Liver (tissue), 9 donors: ENCODE measurements around the gene NTN1. TPM values are rescaled to one million over a fixed set of nuclear protein-coding genes. Genes with fewer than 3 reads are reported as not detected.

Experiments
- DNase-seq: peaks from one replicate; pipeline ENCODE4 v3.0.0-alpha.2; 2017; ENCODE audit warnings: low spot score
- H3K27ac ChIP-seq, 2 donors: one replicate each; pipeline ENCODE4 v1.7.0; 2013; ENCODE audit warnings: inconsistent platforms in 2 of 2, low read length in 2 of 2, control low read depth in 1 of 2, low read depth in 1 of 2, mild to moderate bottlenecking in 1 of 2
- H3K27me3 ChIP-seq, 4 donors: one replicate each; pipeline versions ENCODE4 v1.6.1 to v1.7.0; 2013; ENCODE audit warnings: low read length in 3 of 4, inconsistent platforms in 1 of 4, mild to moderate bottlenecking in 1 of 4, moderate library complexity in 1 of 4; ENCODE audit not compliant: control insufficient read depth in 4 of 4, insufficient read depth in 4 of 4
- H3K36me3 ChIP-seq, 4 donors: one replicate each; pipeline versions ENCODE4 v1.6.1 to v1.7.0; 2013; ENCODE audit warnings: low read length in 3 of 4, mild to moderate bottlenecking in 3 of 4, low read depth in 1 of 4, moderate library complexity in 1 of 4; ENCODE audit not compliant: control insufficient read depth in 4 of 4, insufficient read depth in 3 of 4
- H3K4me1 ChIP-seq, 4 donors: one replicate each; pipeline versions ENCODE4 v1.6.1 to v1.7.0; 2013; ENCODE audit warnings: low read length in 3 of 4, mild to moderate bottlenecking in 3 of 4, moderate library complexity in 1 of 4; ENCODE audit not compliant: control insufficient read depth in 4 of 4, insufficient read depth in 4 of 4
- H3K4me3 ChIP-seq, 3 donors: one replicate each; pipeline versions ENCODE4 v1.6.1 to v1.7.0; 2013; ENCODE audit warnings: low read length in 3 of 3, control low read depth in 1 of 3, low read depth in 1 of 3, mild to moderate bottlenecking in 1 of 3
- H3K9ac ChIP-seq, 2 donors: one replicate each; pipeline ENCODE4 v1.7.0; 2013; ENCODE audit warnings: low read length in 2 of 2, mild to moderate bottlenecking in 2 of 2, moderate library complexity in 2 of 2, control low read depth in 1 of 2, low read depth in 1 of 2
- H3K9me3 ChIP-seq, 4 donors: one replicate each; pipeline versions ENCODE4 v1.6.1 to v1.7.0; 2013; ENCODE audit warnings: low read length in 3 of 4; ENCODE audit not compliant: control insufficient read depth in 4 of 4
- EGR1 ChIP-seq, 2 donors: IDR thresholded peaks; 2 replicates each; pipeline ENCODE4 v1.6.1; 2016 to 2018; ENCODE audit warnings: antibody characterized with exemption in 2 of 2, low read depth in 2 of 2
- FOXA1 ChIP-seq: IDR thresholded peaks from 2 replicates; pipeline ENCODE4 v1.6.1; 2016; ENCODE audit warnings: antibody characterized with exemption
- FOXA2 ChIP-seq: IDR thresholded peaks from 2 replicates; pipeline ENCODE4 v1.6.1; 2016; ENCODE audit warnings: antibody characterized with exemption
- GABPA ChIP-seq, 2 donors: IDR thresholded peaks in 1 of 2; conservative IDR thresholded peaks in 1 of 2; 2 replicates each; pipeline ENCODE4 v1.6.1; 2016; ENCODE audit warnings: antibody characterized with exemption in 2 of 2, mild to moderate bottlenecking in 1 of 2, moderate library complexity in 1 of 2
- HNF4A ChIP-seq, 2 donors: conservative IDR thresholded peaks; 2 replicates each; pipeline ENCODE4 v1.6.1; 2016; ENCODE audit warnings: antibody characterized with exemption in 2 of 2, mild to moderate bottlenecking in 2 of 2
- HNF4G ChIP-seq: IDR thresholded peaks from 2 replicates; pipeline ENCODE4 v1.6.1; 2016; ENCODE audit warnings: antibody characterized with exemption
- NR2F2 ChIP-seq: IDR thresholded peaks from 2 replicates; pipeline ENCODE4 v1.6.1; 2016; ENCODE audit warnings: antibody characterized with exemption
- RAD21 ChIP-seq, 2 donors: IDR thresholded peaks; 2 replicates each; pipeline ENCODE4 v1.6.1; 2016; ENCODE audit warnings: antibody characterized with exemption in 2 of 2, mild to moderate bottlenecking in 2 of 2
- RXRA ChIP-seq, 2 donors: IDR thresholded peaks; 2 replicates each; pipeline ENCODE4 v1.6.1; 2017 to 2018; ENCODE audit warnings: antibody characterized with exemption in 2 of 2, mild to moderate bottlenecking in 1 of 2
- SP1 ChIP-seq: IDR thresholded peaks from 2 replicates; pipeline ENCODE4 v1.6.1; 2018; ENCODE audit warnings: antibody characterized with exemption, mild to moderate bottlenecking
- TAF1 ChIP-seq: conservative IDR thresholded peaks from 2 replicates; pipeline ENCODE4 v1.6.1; 2016; ENCODE audit warnings: antibody characterized with exemption, mild to moderate bottlenecking
- YY1 ChIP-seq: IDR thresholded peaks from 2 replicates; pipeline ENCODE4 v1.6.1; 2016; ENCODE audit warnings: antibody characterized with exemption, mild to moderate bottlenecking
- WGBS: extraction: QIAGEN DNeasy Blood & Tissue Kit; methylation state at CpG from one replicate; pipeline ENCODE4 v1.1.7; 2013; 5-methylcytosine and 5-hydroxymethylcytosine counted together
- polyA plus RNA-seq, 2 donors: library from polyadenylated mRNA; stranded (reverse) in 1 of 2; unstranded in 1 of 2; fragments of 200-250 nt in 1 of 2; fragments of >200 nt in 1 of 2; fragmentation: Nextera tagmentation in 1 of 2; extraction: Ambion mirVana in 1 of 2; gene quantifications; one replicate each; pipeline versions ENCODE4 v1.2.1 to v1.2.3, GENCODE V29; 2013 to 2015
- total RNA-seq, 2 donors: library from RNA; depleted of rRNA; stranded (reverse); fragments of >200 nt; gene quantifications; one replicate each; pipeline ENCODE4 v1.2.3, GENCODE V29; 2014
- TF ChIP-seq, protein P1 (sequence below): IDR thresholded peaks from 2 replicates; pipeline ENCODE4 v1.6.1; 2016; ENCODE audit warnings: antibody characterized with exemption, mild to moderate bottlenecking
- TF ChIP-seq, protein P2 (sequence below): IDR thresholded peaks from 2 replicates; pipeline ENCODE4 v1.6.1; 2016; ENCODE audit warnings: antibody characterized with exemption
- TF ChIP-seq, protein P3 (sequence below): IDR thresholded peaks from 2 replicates; pipeline ENCODE4 v1.6.1; 2016; ENCODE audit warnings: antibody characterized with exemption
- donor health status: healthy.
- donor health status: healthy.
- donor health status: healthy.
- donor health status: healthy.
- donor health status: healthy.

Gene NTN1
- total and polyA plus RNA-seq, 4 donors, result 0.14 to 8.7 (median 4.3) TPM

DNA sequence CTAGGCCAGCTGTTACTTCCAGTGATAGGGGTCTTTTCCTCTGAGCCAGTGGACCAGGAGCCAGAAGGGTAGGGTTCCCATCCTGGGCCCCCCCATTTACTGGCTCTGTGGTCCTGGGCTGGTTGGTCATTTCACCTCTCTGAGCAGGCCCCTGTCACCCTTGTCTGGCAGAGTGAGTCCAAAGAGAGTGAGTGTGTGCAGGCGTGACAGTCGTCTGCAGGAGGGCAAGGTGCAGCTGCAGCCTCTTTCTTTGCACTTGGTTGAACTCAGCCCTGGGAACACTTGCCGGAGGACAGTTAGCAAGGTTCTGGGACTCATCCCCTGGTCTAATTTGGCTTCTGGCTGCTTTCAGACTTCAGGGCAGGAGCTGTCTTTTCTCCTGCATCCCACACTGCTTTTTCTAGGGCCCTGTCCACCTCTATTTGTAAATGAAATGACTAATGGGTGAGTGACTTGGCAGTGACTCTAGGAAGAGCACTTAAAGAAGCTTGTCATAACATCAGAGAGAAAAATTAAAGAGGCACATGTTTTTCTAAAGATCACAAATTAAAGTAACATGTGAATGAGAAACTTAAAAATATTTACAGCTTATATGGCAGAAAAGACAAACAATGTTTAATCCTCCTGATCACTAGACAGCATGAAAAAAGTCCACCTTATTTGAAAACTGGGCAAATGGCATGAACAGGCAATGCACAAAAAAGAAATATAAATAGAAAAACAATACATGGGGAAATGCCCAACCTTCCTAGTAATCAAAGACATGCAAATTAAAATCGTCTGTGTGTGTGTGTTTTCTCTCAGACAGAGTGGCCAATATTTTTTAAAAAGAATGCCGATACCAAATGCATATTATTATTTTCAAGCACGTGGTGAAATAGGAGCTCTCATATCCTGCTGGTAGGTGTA lies 137.5 kb downstream of the NTN1 start:
- Histone ChIP-seq H3K4me3 (no peak overlapping the region), H3K27ac (no peak overlapping the region), H3K4me1 (peaks cover 0 to 5% (median 0%) of the 10 kb centered on the region in 4 donors), H3K9me3 (no peaks in the 10 kb centered on the region), H3K36me3 (peaks cover 0 to 2% (median under 1%) of the 10 kb centered on the region in 4 donors), H3K27me3 (no peaks in the 10 kb centered on the region), H3K9ac (no peak overlapping the region)
- no peak for DNase-seq
- WGBS, result 72% methylated on average over 6 of the region's 6 CpGs
- TF ChIP-seq, protein P1, sequence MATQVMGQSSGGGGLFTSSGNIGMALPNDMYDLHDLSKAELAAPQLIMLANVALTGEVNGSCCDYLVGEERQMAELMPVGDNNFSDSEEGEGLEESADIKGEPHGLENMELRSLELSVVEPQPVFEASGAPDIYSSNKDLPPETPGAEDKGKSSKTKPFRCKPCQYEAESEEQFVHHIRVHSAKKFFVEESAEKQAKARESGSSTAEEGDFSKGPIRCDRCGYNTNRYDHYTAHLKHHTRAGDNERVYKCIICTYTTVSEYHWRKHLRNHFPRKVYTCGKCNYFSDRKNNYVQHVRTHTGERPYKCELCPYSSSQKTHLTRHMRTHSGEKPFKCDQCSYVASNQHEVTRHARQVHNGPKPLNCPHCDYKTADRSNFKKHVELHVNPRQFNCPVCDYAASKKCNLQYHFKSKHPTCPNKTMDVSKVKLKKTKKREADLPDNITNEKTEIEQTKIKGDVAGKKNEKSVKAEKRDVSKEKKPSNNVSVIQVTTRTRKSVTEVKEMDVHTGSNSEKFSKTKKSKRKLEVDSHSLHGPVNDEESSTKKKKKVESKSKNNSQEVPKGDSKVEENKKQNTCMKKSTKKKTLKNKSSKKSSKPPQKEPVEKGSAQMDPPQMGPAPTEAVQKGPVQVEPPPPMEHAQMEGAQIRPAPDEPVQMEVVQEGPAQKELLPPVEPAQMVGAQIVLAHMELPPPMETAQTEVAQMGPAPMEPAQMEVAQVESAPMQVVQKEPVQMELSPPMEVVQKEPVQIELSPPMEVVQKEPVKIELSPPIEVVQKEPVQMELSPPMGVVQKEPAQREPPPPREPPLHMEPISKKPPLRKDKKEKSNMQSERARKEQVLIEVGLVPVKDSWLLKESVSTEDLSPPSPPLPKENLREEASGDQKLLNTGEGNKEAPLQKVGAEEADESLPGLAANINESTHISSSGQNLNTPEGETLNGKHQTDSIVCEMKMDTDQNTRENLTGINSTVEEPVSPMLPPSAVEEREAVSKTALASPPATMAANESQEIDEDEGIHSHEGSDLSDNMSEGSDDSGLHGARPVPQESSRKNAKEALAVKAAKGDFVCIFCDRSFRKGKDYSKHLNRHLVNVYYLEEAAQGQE, result no peak
- TF ChIP-seq HNF4G, result no peak
- TF ChIP-seq RXRA (IDR thresholded peaks at IDR 0.05), result peak in 1 of 2 donors; percentile 26
- TF ChIP-seq HNF4A (conservative IDR thresholded peaks at IDR 0.05), result peak; percentile 10 to 42
- TF ChIP-seq, protein P2, sequence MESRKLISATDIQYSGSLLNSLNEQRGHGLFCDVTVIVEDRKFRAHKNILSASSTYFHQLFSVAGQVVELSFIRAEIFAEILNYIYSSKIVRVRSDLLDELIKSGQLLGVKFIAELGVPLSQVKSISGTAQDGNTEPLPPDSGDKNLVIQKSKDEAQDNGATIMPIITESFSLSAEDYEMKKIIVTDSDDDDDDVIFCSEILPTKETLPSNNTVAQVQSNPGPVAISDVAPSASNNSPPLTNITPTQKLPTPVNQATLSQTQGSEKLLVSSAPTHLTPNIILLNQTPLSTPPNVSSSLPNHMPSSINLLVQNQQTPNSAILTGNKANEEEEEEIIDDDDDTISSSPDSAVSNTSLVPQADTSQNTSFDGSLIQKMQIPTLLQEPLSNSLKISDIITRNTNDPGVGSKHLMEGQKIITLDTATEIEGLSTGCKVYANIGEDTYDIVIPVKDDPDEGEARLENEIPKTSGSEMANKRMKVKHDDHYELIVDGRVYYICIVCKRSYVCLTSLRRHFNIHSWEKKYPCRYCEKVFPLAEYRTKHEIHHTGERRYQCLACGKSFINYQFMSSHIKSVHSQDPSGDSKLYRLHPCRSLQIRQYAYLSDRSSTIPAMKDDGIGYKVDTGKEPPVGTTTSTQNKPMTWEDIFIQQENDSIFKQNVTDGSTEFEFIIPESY, result no peak

DNA sequence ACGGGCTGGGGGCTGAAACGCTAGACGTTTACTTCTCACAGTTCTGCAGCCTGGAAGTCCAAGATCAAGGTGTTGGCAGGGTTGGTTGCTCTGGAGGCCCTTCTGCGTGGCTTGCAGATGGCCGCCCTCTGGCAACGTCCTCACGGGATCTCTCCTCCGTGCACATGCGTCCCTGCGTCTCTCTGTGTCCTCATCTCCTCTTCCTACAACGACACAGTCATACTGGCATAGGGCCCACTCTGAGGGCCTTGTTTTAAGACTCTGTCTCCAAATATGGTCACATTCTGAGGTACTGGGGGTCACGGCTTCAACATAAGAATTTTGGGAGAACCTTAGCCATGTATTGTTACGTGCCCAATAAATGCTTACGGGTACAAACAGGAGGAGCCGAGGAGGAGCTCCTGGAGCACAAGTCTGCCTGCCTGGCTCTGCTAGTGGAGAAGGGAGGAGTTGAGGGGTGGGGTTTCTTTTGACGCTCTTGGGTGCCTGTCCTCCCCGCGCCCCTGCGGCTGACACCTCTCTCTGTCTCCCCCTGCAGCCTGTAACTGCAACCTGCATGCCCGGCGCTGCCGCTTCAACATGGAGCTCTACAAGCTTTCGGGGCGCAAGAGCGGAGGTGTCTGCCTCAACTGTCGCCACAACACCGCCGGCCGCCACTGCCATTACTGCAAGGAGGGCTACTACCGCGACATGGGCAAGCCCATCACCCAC lies 141.1 kb downstream of the NTN1 start:
- H3K27me3 ChIP-seq, result no peaks in the 10 kb centered on the region
- H3K36me3 ChIP-seq, result peaks cover 0 to 5% (median 2%) of the 10 kb centered on the region in 4 donors
- TF ChIP-seq YY1 (no peak), RAD21 (IDR thresholded peaks at IDR 0.05) (peak in 1 of 2 donors; percentile 4)
- no peak overlapping the region for H3K27ac ChIP-seq
- no peak for DNase-seq
- no peaks in the 10 kb centered on the region for H3K9me3 ChIP-seq
- 93% methylated on average over 31 of the region's 31 CpGs for WGBS
- H3K9ac ChIP-seq, result no peak overlapping the region
- peaks cover 0 to 7% (median 0%) of the 10 kb centered on the region in 4 donors for H3K4me1 ChIP-seq
- H3K4me3 ChIP-seq, result no peak overlapping the region

DNA sequence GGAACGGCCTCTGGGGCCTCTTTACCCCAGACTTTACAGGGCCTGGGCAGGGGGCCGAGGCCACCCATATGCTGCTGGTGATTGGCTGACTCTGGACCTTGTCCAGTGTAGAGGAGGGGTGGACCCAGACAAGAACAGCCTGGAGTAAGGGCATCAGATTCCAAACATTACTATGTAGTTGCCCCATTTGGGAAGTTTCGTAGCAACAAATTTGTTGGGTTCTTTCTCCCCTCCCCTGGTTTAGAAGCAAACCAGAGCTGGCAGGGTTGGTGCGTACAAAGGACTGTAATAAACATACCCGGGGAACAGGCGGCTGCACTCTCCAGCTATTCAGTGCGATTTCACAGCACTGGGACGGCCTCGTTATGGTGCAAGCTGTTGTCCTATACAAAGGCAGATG lies 145.5 kb downstream of the NTN1 start:
- Histone ChIP-seq H3K27me3 (no peaks in the 10 kb centered on the region), H3K36me3 (peaks cover 0 to 5% (median 2%) of the 10 kb centered on the region in 4 donors), H3K4me1 (peaks cover 4 to 20% (median 11%) of the 10 kb centered on the region in 4 donors), H3K9me3 (no peaks in the 10 kb centered on the region), H3K4me3 (no peak overlapping the region), H3K9ac (no peak overlapping the region), H3K27ac (no peak overlapping the region)
- WGBS, result 85% methylated on average over 9 of the region's 9 CpGs
- DNase-seq, result no peak
- TF ChIP-seq FOXA2 (no peak), NR2F2 (no peak), GABPA (IDR thresholded peaks at IDR 0.05 in 1 of 2, conservative IDR thresholded peaks at IDR 0.05 in 1 of 2) (no peak), FOXA1 (no peak), EGR1 (IDR thresholded peaks at IDR 0.05; ENCODE audit: low read depth in 2 of 2) (no peak), TAF1 (no peak), SP1 (peak; percentile 51), YY1 (no peak)
- TF ChIP-seq, protein P3, sequence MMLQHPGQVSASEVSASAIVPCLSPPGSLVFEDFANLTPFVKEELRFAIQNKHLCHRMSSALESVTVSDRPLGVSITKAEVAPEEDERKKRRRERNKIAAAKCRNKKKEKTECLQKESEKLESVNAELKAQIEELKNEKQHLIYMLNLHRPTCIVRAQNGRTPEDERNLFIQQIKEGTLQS, result no peak
- TF ChIP-seq, protein P1, result no peak
